SIG-M5 treated with dmso at 0.1 percent for 504 hours (cell line): ENCODE measurements around the gene CEP83.
"Not testable (repeated sequence)": the region's sequence is repeated elsewhere in the genome, so short reads cannot be mapped to it uniquely, and the experiment has no call there.

ENCODE experiments used
- DNase-seq: peaks from one replicate; lab custom pipeline; 2025; ENCODE audit not compliant: unreplicated experiment; lab: John Stamatoyannopoulos, UW

Gene CEP83, protein sequence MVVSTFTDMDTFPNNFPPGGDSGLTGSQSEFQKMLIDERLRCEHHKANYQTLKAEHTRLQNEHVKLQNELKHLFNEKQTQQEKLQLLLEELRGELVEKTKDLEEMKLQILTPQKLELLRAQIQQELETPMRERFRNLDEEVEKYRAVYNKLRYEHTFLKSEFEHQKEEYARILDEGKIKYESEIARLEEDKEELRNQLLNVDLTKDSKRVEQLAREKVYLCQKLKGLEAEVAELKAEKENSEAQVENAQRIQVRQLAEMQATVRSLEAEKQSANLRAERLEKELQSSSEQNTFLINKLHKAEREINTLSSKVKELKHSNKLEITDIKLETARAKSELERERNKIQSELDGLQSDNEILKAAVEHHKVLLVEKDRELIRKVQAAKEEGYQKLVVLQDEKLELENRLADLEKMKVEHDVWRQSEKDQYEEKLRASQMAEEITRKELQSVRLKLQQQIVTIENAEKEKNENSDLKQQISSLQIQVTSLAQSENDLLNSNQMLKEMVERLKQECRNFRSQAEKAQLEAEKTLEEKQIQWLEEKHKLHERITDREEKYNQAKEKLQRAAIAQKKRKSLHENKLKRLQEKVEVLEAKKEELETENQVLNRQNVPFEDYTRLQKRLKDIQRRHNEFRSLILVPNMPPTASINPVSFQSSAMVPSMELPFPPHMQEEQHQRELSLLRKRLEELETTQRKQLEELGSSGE

DNA sequence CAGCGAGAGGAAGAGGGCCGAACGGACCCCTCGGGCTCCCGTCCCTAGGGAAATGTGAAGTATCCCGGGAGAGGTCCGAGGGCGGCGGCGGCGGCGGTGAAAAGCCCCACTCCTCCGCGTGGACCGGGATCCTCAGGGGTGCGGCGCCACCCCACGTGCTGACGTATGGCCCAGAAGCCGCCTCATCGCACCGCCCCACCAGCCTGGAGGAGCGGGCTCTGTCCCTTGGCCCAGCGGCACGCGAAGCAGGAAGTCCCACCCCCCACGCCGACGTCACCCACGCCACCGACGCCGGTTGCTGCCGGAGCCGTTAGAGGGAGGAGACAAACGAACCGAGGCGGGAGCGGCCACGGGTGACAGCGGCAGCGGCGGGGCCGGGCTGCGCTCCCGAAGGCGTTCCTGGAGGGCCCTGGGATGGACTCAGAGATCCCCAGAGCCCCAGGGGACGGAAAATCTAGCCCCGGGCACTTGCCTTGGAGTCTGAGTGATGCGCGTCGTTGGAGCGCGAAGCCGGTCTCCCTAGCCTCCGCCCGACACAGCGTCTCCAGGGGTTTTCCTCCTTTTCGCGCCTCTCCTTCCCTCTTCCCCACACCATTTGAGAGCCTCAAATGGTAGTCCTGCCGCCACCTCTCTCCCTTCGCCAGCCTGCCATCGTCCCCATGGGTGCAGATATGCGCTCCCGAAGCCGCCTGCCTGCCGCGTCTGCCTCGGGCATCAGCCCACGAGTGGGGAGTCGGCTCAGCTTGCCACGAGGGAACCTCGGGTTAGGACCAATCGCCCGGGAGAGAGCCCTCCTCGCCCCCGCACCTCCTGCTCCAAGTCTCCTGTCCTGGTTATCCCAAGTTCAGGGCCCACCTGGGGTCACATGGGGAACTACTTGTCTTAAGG is at the start of gene CEP83:
Gene CEP83 (minus strand): TSS at position 140 of the 888 bp plus-strand sequence. CDS start 47,377 bp downstream, outside the sequence.
- peak; percentile 90 for DNase-seq

DNA sequence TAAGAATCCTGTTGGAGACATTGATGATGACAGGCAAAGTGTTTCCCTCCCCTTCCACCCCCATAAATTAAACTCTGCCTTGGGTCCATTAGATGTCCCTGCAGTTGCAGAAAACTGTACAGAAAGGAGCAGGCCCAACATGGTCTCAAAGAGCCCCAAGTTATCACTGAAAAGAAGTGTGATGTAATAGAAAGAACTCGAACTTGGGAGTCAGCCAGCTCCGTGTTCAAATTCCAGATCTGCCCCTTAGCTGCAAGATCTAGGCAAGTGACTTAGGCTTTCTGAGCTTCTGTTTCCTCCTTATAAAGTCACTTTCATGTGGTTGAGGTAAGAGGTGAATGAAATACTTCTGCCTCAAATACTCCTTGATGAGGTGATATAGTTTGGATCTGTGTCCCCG is 49.6 kb upstream of the CEP83 start:
- DNase-seq = no peak

DNA sequence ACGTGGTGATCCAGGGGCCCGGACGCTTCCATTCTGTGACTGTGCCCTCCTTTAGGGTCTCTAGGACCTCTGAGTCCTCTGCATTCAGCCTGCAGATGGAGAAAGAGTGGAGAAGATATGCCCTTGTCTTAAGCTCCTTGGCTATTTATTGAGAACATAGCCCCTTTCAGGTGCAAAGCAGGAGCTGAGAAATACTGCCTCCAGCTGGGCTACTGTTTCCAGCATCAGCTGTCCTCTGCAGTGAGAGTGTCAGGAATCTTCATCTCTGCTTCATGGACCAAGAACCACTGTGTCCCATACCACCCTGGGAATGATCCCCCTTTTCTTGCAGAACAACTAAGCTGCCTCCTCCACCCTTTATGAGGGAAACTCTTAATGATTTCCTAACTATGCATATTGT is 47.8 kb upstream of the CEP83 start:
- no peak for DNase-seq

DNA sequence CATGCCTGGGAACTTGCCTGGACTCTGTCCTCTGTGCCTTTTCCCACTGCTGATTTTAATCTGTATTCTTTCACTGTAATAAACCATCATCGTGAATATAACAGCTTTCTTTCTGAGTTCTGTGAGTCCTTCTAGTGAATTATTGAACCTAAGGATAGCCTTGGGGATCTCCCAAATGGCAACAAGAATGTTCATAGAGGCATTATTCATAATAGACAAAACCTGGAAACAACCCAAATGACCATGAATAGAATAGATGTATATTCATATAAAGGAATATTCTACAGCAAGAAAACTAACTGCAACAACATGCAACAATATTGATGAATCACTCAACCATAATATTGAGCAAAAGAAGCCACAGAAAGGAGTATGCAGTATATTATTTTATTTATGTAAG is 44.7 kb upstream of the CEP83 start:
- no peak for DNase-seq

DNA sequence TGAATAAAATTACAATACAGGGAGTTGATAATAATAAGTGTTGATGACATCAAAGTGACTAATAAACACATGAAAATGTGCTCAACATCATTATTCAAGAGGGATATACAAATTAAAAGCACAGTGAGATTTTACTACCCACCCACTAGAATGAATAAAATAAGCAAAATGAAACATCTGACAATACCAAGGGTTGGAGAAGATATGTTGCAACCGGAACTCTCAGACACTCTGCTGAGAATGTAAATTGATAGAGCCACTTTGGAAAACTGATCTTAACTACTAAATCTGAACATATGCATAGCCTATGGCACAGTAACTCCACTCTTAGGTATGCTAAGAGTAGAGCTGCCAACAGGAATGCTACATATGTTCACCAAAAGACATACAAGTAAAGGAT is 44.0 kb upstream of the CEP83 start:
- DNase-seq = no peak

DNA sequence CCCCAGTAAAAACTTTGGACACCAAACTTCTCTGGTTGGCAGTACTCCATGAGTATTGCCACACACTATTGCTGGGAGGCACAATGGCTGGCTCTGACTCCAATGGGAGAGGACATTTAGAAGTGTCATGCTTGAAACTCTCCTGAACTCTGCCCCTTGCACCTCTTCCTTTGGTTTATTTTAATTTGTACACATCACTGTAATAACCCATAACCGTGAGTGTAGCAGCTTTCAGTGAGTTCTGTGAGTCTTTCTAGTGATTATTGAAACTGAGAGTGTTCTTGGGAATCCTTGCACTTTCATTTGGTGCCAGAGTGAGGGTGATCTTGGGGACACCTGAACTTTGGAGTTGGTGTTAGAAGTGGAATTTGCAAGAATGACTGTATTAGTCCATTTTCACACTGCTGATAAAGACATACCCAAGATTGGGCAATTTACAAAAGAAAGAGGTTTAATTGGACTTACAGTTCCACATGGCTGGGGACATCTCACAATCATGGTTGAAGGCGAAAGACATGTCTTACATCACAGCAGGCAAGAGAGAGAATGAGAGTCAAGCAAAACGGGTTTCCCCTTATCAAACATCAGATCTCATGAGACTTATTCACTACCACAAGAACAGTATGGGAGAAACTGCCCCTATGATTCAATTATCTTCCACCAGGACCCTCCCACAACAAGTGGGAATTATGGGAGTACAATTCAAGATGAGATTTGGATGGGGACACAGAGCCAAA is 41.3 kb upstream of the CEP83 start:
- no peak for DNase-seq

DNA sequence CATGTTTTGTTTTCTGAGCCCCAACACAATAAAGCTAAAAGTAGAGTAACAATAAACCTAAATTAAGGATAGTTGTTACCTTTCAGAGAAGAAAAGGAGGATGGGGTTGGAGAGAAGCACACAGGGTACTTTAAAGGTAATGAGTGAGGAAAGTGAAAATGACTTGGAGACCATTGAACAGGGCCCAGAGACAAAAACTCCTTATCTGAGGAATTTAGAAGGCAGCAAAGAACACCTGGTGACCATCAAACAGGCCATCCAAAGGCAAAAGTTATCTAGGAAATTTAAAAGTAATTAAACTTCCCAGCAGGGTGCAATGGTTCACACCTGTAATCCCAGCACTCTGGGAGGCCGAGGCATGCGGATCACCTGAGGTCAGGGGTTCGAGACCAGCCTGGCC is 39.0 kb upstream of the CEP83 start:
- DNase-seq = no peak

DNA sequence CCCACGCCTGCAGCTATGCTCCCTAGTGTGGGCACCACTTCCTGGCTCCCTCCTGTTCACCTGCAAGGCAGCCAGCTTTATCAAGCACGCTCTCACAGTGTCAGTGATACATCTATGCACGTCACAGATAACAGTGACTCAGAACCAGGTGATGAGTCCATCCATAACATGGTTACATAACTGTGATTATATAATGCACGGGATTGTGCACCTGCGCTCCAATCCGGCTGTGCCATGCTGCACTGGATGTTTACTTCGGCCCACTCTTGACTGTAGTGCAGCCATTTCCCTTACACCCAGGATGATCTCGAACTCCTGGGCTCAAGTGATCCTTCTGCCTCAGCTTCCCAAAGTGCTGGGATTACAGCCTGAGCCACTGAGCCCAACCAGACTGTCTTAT is 38.4 kb upstream of the CEP83 start:
- no peak for DNase-seq

DNA sequence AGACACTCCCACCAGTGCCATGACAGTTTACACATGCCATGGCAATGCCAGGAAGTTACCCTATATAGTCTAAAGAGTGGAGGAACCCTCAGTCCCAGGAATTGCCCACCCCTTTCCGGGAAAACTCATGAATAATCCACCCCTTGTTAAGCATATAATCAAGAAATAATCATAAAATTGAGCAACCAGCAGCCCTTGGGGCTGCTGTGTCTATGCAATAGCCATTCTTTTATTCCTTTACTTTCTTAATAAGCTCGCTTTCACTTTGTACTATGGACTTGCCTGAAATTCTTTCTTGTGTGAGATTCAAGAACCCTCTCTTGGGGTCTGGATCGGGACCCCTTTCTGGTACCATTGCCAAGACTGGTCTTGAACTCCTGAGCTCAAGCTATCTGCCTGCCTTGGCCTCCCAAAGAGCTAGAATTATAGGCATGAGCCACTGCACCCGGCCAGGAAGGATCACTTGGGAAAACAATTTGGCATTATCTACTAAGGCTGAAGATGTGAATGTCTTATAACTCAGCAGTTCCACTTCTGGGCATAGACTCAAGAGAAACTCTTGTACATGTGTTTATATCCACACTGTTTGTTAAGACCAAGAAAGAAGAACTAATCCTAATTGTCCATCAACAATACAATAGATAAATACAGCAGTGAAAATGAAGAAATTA is 35.9 kb upstream of the CEP83 start:
- no peak for DNase-seq

DNA sequence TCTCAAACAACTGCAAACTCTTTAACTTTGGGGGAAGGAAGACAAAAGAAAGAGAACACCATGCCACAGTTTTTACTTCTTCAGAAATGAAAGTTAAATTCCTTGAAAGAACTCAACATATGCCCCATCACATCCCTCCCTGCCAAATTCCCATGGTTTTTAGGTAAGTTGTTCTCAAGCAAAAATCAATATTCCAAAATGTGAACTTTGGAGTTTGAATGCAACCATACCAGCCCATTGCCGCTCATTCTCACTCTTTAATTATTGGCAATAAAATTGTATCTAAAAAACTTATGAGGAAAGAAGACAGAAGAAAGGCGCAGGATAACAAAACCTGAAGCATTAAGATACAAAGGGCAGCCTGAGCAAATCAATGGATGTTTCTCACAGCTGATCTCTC is 31.8 kb upstream of the CEP83 start:
- DNase-seq = no peak

DNA sequence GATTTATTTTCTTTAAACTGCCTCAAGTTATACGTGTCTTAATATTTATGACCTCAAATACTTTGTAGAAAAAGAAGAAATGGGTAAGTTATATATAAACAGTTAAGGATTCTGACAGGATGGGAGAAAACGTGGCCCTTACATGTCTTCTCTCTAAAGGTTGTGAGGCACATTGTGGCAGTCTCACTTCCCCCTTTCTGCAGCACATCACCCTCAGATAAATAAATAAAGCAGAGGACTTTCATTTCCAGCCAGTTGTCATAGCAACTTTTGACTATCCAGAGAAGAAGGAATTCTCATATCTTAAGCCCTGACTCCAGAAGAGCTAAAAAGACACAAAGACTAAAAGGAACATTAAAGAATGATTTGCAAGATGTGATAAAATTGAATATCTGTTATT is 28.8 kb upstream of the CEP83 start:
- peak; percentile 28 for DNase-seq

DNA sequence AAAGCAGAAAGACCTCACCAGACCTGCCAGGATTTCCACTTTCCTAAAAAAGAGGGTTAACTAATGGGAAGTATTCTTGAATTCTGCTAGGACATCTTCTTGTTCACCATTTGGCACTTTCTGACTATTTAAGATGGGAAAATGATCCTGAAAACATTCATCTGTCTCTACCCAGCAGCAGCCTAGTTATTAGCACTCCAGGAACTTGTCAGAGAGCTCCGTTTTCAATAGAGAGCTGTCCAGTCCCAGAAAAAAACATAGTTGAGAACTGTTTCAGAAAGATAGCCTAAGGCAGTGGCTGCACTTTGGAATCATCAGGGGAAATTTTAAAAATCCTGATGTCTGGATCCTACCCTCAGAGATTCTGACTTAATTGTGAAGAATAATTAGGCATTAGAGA is 22.1 kb upstream of the CEP83 start:
- DNase-seq = no peak

DNA sequence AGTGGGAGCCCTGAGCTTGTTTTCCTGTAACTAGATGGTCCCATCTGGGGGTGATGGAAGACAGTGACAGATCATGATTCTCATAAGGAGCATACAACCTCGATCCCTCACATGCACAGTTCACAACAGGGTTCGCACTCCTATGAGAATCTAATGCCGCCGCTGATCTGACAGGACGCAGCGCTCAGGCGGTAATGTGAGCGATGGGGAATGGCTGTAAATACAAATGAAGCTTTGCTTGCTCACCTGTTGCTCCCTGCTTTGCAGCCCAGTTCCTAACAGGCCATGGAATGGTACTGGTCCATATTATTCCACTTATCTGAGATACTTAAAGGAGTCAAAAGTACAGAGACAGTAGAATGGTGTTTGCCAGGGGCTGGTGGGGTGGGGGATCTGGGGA is 9.9 kb upstream of the CEP83 start:
- DNase-seq = no peak

DNA sequence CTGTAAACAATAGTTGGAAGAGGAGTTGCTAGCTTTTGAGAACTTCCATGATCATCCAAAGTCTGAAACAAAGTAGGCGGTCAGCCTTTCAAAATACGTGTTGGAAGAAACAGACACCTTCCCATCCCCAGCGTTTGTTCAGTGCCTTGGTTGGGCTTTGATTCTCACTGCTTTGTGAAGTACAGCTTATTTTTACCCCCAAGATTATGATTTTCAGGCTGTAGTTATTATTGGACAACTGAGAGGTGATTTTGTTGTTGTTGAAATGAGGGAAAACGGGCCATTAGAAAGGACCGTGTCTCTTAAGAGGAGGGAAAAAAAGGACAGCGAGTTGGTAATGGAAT is 921 bp upstream of the CEP83 start:
- DNase-seq = no peak

DNA sequence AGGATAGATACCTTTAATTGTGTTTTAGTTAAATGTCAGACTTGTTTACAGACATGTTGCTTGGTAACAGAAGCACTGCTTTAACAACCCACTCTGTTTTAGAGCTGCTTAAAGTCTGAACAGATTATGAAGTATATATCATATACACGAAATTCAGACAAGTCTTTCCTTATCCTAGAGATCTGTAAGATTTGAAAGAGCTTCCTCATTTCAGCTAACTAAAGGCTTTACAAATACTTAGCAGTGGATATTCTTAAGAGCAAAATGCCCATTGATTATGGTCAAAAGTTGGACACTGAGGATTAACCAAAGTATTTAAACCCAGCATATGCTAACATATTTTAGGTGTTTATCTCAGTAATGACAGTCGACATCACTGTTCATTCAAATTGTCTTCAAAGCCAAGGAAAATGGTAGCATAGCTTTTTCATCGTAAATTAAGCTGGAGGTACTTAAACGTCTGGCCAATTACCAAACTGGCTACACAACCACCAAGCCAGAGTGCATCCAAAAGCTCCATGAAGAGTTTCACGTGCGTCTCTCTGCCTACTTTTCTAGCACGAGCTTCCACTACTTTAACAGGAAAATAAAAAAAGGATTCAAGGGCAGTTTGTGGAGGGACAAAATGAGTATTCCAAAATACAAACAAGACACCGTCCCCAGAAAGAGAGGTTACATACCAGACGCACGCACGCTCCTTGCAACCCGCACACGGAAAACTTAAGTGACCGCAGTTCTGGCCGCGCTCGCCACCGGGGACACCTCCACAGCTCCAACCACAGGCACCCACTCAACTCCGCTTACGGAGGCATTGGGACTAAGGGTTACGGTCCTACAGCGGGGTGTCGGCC is 565 bp downstream of the CEP83 start:
- DNase-seq = peak; percentile 64

DNA sequence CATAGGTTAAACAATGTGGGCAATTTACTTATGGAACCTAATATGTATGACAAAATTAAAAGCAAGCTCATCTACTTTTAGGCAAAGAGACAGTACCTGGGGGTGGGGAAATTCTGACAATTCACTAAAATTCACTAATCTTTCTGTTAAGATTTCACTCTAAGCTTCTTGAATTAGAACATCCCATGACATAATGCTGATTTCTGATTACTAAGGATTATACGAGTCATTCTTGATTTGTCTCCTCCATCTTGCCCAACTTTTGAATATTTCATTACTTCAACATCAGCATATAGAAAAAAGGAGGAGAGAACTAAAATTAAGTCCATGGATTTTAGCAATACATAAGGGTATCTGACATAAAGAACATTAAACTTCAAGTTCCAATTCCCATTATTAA is 2.4 kb downstream of the CEP83 start:
- no peak for DNase-seq

DNA sequence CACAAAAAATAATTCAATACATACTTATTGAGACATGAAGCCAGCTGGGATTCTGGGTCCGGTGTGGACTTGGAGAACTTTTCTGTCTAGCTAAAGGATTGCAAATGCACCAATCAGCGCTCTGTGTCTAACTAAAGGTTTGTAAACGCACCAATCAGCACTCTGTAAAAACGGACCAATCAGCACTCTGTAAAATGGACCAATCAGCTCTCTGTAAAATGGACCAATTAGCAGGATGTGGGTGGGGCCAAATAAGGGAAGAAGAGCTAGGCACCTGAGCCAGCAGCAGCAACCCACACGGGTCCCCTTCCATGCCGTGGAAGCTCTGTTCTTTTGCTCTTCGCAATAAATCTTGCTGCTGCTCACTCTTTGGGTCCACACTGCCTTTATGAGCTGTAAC is 5.3 kb downstream of the CEP83 start:
- DNase-seq = not testable (repeated sequence)

DNA sequence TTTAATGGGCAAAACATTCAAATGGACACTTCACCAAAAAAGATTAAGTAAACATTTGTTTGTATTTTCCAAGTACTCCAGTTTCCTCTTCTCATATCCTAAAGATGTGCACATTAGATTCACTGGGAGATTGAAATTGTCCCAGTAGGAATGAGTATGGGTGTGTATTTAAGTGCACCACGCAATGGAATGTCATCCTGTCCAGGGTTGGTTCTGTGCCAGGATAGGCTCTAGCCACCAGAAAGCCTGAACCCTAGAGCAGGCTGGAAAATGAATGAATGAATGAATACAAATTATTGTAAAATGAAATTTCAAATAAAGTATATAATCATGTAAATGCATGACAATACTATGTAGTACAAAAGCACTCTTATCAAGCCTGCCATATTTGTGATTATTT is 14.0 kb downstream of the CEP83 start:
- DNase-seq = no peak

DNA sequence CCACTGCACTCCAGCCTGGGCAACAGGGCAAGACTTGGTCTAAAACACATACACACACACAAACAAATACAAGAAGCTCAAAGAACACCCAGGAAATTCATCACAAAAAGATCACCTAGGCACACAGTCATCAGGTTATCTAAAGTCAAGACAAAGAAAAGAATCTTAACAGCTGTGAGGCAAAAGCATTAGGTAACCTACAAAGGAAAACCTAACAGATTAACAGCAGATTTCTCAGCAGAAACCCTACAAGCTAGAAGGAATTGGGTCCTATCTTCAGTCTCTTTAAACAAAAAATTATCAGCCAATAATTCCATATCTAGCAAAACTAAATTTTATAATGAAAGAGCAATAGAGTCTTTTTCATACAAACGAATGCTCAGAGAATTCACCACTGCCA is 22.4 kb downstream of the CEP83 start:
- DNase-seq = no peak

DNA sequence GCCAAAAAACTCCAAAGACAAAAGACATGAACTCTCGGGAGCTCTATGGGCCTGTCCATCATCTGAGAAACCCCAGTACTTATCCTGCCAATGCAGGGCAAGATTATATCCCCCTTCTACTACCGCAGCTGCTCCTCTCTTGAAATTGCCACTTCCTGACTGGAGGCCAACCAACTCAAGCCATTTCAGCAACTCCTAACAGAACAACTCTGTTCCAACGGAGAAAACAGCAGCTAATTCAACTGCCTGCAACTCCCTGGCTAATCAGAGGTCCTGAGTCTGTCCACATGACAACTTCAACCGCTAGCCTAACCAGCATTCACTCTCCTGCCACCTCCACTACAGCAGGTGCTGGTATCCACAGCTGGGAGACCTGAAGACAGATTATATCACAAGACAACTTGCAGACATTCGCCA is 24.1 kb downstream of the CEP83 start:
- DNase-seq = no peak
